ENCODE results near the gene EIF1AD.
"Not testable (repeated sequence)": the region's sequence is repeated elsewhere in the genome, so short reads cannot be mapped to it uniquely, and the experiment has no call there.

EIF1AD gene

DNA sequence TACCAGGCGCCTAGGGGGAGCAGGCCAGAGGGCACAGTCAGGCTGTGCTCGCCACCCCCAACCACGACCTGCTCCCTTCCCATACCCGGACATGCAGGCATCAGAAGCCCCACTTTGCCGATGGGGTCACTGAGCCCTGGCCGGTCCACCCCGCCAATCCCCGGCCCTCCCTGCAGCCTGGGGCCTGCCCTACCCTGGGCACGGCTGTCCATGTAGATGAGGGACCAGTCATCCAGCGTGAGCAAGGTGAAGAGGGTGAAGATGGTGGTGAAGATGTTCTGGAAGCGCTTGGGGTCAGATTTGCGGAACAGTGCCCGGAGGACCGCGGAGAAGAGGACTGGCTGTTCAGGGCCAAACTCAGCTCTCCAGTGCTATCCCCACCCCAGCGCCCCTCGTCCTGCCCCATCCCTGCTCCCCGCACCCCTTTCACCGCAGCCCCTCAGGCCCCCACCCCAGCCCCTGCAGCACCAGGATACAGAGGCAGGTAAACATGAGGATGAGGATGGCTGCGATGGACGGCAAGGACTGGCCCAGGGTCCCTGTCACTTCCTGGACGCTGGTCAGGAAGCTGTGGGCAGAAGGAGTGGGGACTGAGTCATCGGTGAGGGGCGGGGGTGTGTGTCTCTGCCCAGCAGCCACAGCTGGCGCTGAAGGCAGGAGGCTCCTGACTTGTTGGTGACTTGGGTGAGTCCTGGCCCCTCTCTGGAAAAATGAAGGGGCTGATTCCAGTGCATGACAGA is 18.8 kb upstream of the EIF1AD start:
- DNase-seq: peak; percentile 77

GRCh38 chr11:66020212-66020611 is 18.3 kb upstream of the EIF1AD start:
- no peak for DNase-seq

- peak; percentile 57 for DNase-seq
These were observed 15.4 kb upstream of the EIF1AD start for GRCh38 chr11:66017321-66017720.

- no peak for DNase-seq
These were observed 14.8 kb upstream of the EIF1AD start for GRCh38 chr11:66016793-66017177.

- DNase-seq: no peak
These were observed 14.2 kb upstream of the EIF1AD start for GRCh38 chr11:66015936-66016792.

DNA sequence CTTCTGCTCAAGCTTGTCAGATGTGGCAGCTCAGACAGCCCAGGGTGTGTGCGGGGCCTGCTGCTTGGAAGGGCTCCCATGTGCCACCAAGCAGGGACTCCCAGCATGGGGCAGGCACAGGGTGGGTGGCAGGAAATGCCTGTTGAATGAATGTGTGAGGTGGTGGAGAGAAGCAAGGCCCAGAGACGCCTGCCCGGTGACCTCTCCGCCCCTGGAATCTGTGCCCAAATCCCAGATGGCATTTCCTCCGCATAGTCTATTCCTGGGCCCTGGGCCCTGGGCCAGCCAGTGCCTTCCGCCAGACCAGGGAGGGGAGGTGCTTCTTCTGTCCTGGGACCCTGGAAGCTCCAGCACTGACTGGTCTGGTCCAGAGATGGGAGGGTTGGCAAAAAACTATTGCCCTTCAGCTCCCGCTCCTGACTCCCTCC is 13.5 kb upstream of the EIF1AD start:
- no peak for DNase-seq

- no peak for DNase-seq
These were observed 13.0 kb upstream of the EIF1AD start for GRCh38 chr11:66014804-66015453.

- DNase-seq: no peak
These were observed 11.8 kb upstream of the EIF1AD start for GRCh38 chr11:66013762-66014100.

DNA sequence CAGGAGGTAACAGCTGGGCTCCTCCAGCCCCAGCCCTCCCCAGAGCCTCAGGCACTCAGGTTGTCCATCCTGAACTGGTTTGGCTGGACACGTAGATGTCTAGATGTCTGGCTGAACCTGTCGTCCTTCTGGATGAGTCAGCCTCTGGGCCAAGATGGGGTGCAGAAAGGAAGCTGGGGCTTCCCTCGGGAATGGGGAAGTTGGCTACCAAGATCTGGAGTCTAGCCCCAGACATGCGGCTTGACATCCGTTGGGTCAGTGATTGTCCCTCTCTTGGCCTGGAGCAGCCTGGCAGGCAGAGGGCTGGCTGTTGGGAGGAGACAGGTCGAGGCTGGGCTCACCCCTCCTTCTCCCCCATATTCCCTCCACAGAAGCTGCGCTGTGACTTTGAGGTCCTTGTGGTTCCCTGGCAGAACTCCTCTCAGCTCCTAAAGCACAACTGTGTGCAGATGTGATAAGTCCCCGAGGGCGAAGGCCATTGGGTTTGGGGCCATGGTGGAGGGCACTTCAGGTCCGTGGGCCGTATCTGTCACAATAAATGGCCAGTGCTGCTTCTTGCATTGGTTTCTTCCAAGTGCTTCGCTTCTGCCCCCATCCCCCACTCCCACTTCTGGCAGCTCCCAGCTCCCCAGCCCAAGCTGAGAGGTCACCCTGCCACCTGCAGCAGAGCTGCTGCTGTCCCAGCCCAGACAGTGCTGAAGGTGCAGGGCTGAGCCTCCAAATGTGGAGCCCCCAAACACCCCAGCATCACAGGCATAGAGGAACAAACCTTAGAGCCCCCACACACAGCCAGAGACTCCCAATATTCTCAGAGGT is 11.2 kb upstream of the EIF1AD start:
- peak; percentile 64 for DNase-seq

DNA sequence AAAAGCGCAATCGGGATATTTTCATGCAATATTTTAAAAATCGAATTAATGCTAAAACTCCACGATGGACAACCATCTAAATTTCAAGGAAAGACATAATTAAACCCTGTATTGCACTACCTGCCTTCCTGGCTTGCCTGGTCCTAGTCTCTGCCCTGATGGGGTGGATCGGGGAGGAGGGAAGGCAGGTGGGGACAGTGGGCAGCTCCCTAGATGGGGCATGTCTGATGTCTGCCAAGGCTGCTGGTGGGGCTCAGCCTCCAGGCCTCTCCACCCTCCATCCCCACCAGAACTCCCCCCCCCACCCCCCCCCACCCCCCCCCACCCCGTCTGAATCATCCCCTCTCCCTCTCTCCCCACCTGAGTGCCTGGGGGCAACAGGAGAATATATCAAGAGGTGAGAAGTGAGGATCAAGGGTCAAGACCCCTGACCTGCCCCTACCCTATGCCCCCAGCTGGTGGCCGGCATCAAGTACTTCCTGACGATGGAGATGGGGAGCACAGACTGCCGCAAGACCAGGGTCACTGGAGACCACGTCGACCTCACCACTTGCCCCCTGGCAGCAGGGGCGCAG is 10.5 kb upstream of the EIF1AD start:
- DNase-seq: peak; percentile 1

GRCh38 chr11:66011785-66012303 is 9.9 kb upstream of the EIF1AD start, which contains the start of gene CST6:
TSS of gene CST6 (plus strand) at chr11:66012008. CDS start at chr11:66012045, 37 bp downstream.
- DNase-seq: peak; percentile 20

- peak; percentile 19 for DNase-seq
These were observed 9.4 kb upstream of the EIF1AD start for GRCh38 chr11:66011239-66011784.

DNA sequence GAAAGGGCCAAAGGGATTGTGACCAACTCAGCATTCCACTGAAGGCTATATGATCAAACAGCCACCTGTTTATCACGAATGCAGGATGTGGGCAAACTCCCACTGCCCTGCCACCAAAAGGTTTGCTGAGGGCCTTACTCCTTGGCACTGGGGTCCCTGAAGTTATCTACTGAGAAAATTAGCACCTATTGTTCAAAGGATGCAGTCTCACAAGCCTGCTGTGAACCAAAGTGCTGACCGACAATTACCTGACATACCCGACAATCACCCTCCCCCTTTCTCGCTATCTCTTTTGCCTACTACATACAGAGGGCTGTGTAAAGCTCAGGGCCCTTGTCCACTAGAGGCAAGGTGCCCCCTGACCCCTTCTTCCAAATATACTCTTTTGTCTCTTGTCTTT is 8.1 kb upstream of the EIF1AD start:
- not testable (repeated sequence) for DNase-seq

GRCh38 chr11:66008468-66009101 is 6.6 kb upstream of the EIF1AD start:
- peak; percentile 10 for DNase-seq

DNA sequence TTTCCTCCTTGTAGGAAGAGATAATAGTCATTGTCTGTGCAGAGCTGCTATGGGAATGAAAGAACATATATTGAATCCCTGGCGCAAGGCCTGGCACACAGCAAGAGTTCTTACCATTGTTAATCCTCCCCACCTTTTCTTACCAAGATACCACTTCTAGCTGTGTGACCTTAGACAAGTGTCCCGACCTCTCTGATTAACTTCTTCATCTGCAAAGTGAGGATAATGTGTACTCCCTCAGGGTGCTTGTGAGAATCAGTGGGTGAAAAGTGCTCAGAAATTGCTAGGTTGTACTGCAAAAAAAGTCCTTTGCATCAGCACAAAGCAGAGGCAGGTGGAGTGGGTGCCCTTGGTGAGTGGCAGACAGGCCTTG is 6.1 kb upstream of the EIF1AD start:
- DNase-seq: peak; percentile 2

DNA sequence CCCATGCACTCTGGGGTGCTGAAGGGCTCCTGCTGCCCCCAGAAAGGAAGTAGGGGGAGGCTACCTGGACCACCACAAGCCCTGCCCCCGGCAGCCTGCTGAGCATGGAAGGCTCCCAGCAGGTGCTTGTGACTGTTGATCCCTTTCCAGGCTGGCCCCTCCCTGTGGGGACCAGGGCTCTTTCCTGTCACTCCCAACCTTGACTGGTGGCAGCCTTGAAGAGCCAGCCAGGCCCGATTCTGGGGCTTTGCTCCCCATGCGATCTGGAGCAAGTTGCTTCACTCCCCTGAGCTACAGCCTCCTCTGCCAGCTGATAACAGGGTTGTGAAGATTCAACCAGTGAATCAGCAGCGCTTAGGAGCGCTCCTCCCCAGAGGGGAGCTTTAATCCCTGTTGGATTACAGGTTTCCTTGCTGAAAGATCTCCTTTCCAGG is 5.3 kb upstream of the EIF1AD start:
- peak; percentile 35 for DNase-seq

DNA sequence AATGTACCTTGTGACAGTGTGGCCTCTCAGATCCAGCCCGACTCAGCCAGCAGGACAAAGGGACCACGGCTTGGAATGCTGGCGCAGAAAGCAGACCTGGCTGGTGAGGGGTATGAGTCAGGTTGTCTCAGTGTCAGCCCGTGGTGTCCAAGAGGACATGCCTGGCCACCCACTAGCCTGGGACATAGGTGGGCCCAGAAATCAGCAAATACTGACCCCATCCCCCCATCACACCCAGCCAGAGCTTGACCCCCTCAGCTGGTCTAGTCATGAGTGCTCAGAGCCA is 4.9 kb upstream of the EIF1AD start:
- no peak for DNase-seq

DNA sequence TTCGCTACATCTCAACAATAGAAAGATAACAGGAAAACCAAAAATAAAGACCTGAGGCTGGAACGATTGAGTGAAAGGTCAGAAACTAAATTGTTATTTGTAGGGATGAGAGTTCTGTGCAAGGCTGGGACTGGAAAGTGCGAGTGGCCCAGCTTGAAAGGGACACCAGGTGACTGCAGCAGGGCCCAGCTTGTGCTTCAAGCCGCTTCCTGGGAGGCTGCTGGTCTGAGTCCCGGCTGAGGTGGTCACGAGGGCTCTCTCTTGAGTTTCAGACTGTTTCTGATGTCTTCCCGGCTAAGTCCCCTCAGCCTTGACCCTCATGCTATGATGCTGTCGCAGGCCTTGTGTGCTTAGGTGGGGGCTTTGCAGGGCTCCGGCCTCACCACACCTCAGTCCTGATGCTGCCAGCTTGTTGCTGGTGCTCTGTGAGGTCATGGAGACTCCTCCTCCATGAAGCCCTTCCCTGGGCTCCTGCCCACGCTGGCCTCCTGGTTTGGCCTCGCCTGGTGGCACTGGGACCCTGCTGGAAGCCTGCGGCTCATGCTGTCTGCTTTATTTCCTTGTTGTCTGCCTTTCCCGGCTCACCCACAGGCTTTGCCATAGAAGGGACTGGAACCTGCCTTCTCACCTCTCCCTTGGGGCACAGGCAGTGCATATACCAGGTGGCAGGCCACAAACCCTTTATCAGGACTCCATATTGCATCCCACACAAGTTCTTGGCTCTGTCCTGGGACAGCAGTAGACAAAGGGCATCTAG is 4.4 kb upstream of the EIF1AD start:
- DNase-seq: peak; percentile 5

DNA sequence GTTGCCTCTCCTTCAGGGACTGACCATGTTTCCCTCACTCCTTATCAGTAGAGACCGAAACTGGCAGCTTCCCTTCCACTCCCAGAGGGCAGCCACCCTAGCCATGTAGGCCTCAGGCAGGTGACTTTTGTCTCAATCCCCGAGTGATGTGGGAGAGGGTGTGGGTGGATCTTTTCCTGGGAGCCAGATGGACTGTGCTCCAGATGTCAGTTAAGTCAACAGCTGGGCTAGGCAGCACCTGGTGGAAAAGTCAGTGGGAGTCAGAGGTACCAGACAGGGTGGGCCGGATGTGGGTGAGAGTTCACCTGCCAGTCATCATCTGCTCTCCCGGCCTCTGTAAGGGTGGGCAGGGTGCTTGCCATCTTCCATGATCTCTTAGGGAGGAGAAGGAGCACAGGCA is 2.2 kb upstream of the EIF1AD start:
- DNase-seq: no peak

GRCh38 chr11:66003291-66003690 is 1.3 kb upstream of the EIF1AD start:
- peak; percentile 35 for DNase-seq
